ENCODE measurements around the gene ZNF485.

DNA sequence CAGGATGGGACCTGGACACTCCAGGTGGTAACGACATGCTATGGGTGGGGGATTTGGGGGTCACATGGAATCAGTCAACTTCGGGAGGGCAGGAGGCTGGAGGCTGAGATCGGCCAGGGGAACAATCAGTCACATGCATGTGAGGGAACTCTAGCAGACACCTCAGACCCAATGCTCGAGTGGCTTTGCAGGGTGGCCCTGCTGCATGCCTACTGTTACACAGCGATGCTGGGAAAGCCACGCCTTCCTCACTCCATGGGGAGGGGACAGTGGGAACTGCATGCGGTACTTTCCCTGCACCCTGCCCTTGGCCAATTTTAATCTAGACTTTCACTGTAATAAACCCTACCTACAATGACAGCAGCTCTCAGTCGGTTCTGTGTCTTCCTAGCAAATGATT lies 49.1 kb downstream of the ZNF485 start:
- TF ChIP-seq, protein P1, sequence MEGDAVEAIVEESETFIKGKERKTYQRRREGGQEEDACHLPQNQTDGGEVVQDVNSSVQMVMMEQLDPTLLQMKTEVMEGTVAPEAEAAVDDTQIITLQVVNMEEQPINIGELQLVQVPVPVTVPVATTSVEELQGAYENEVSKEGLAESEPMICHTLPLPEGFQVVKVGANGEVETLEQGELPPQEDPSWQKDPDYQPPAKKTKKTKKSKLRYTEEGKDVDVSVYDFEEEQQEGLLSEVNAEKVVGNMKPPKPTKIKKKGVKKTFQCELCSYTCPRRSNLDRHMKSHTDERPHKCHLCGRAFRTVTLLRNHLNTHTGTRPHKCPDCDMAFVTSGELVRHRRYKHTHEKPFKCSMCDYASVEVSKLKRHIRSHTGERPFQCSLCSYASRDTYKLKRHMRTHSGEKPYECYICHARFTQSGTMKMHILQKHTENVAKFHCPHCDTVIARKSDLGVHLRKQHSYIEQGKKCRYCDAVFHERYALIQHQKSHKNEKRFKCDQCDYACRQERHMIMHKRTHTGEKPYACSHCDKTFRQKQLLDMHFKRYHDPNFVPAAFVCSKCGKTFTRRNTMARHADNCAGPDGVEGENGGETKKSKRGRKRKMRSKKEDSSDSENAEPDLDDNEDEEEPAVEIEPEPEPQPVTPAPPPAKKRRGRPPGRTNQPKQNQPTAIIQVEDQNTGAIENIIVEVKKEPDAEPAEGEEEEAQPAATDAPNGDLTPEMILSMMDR (IDR thresholded peaks at IDR 0.05) = no peak
- TF ChIP-seq EZH2 (IDR thresholded peaks at IDR 0.05; ENCODE audit: borderline replicate concordance, insufficient read depth, low read depth, low read length, poor library complexity, severe bottlenecking) = no peak

All from B cell (primary cell).